GM12878 (cell line): ENCODE measurements around the gene ZNF496. TPM values are rescaled to one million over a fixed set of nuclear protein-coding genes. Genes with fewer than 3 reads are reported as not detected.

Experiments used
- ATF3 ChIP-seq: IDR thresholded peaks from 2 replicates; pipeline ENCODE4 v1.6.1; 2011; ENCODE audit warnings: low read depth, mild to moderate bottlenecking, low read length, moderate library complexity, borderline replicate concordance; ENCODE audit errors: extremely low read depth
- ATF7 ChIP-seq: fragments of 450-650 bp; IDR thresholded peaks from 2 replicates; pipeline ENCODE4 v1.6.1; 2016; ENCODE audit warnings: low read depth, mild to moderate bottlenecking
- BCL11A ChIP-seq: IDR thresholded peaks from 2 replicates; pipeline ENCODE4 v1.6.1; 2011; ENCODE audit warnings: low read depth, low read length
- BMI1 ChIP-seq: fragments of 450-650 bp; IDR thresholded peaks from 2 replicates; pipeline ENCODE4 v1.6.1; 2016; ENCODE audit warnings: mild to moderate bottlenecking, moderate library complexity, borderline replicate concordance
- CTCF ChIP-seq, 3 experiments: IDR thresholded peaks in 2 of 3; conservative IDR thresholded peaks in 1 of 3; 2 replicates each; pipeline ENCODE4 v1.5.1; 2011; ENCODE audit warnings: low read depth in 3 of 3, low read length in 3 of 3, mild to moderate bottlenecking in 3 of 3, control low read depth in 2 of 3, moderate library complexity in 2 of 3, inconsistent platforms in 1 of 3, mixed read lengths in 1 of 3; ENCODE audit not compliant: control insufficient read depth in 2 of 3, insufficient read depth in 1 of 3; ENCODE audit errors: extremely low read depth in 1 of 3
- EGR1 ChIP-seq, 2 experiments: IDR thresholded peaks; 1 replicate in 1 of 2; 2 replicates in 1 of 2; pipeline ENCODE4 v1.6.1; 2011 to 2012; ENCODE audit warnings: low read depth in 2 of 2, low read length in 2 of 2, borderline replicate concordance in 1 of 2, mild to moderate bottlenecking in 1 of 2, moderate library complexity in 1 of 2
- EP300 ChIP-seq, 2 experiments: fragments of 150-350 bp in 1 of 2; IDR thresholded peaks; 2 replicates each; pipeline ENCODE4 v1.6.1; 2011 to 2012; ENCODE audit warnings: low read depth in 2 of 2, low read length in 2 of 2, borderline replicate concordance in 1 of 2, improper control_type of control experiment in 1 of 2, inconsistent platforms in 1 of 2; ENCODE audit not compliant: control insufficient read depth in 1 of 2
- HDAC6 ChIP-seq: fragments of 200-600 bp; sonication (generic); IDR thresholded peaks from one replicate; pipeline ENCODE4 v1.8.0; 2017; ENCODE audit warnings: antibody characterized with exemption; ENCODE audit not compliant: unreplicated experiment
- HDGF ChIP-seq: fragments of 450-650 bp; IDR thresholded peaks from 2 replicates; pipeline ENCODE4 v1.6.1; 2016; ENCODE audit warnings: antibody characterized with exemption
- HSF1 ChIP-seq: fragments of 150-350 bp; IDR thresholded peaks from 2 replicates; pipeline ENCODE4 v1.6.1; 2014; ENCODE audit warnings: mild to moderate bottlenecking, low read depth, low read length
- MEF2A ChIP-seq: IDR thresholded peaks from 2 replicates; pipeline ENCODE4 v1.6.1; 2011; ENCODE audit warnings: low read depth, mild to moderate bottlenecking, low read length, moderate library complexity; ENCODE audit not compliant: insufficient read depth
- NKRF ChIP-seq: fragments of 450-650 bp; conservative IDR thresholded peaks from 2 replicates; pipeline ENCODE4 v1.6.1; 2017; ENCODE audit warnings: mild to moderate bottlenecking, moderate library complexity
- NR2C1 ChIP-seq: fragments of 450-650 bp; IDR thresholded peaks from 2 replicates; pipeline ENCODE4 v1.6.1; 2017; ENCODE audit warnings: antibody characterized with exemption, mild to moderate bottlenecking, moderate library complexity
- RAD21 ChIP-seq: IDR thresholded peaks from 2 replicates; pipeline ENCODE4 v1.6.1; 2011; ENCODE audit warnings: mild to moderate bottlenecking, low read depth, low read length, moderate library complexity; ENCODE audit not compliant: insufficient read depth
- RBBP5 ChIP-seq: fragments of 200-600 bp; sonication (generic); conservative IDR thresholded peaks from 2 replicates; pipeline ENCODE4 v1.6.1; 2016
- ZBTB11 ChIP-seq: fragments of 450-650 bp; formaldehyde crosslinking; IDR thresholded peaks from 2 replicates; pipeline ENCODE4 v1.5.0; 2022; ENCODE audit warnings: mild to moderate bottlenecking, missing genetic modification characterization
- ZBTB33 ChIP-seq: fragments of 450-650 bp; IDR thresholded peaks from 2 replicates; pipeline ENCODE4 v1.6.1; 2017; ENCODE audit warnings: mild to moderate bottlenecking
- ZZZ3 ChIP-seq: IDR thresholded peaks from 2 replicates; pipeline ENCODE4 v1.6.1; 2011; ENCODE audit warnings: low read depth; ENCODE audit not compliant: control insufficient read depth, insufficient read length
- polyA plus RNA-seq, 11 experiments: library from polyadenylated mRNA; depleted of rRNA in 4 of 11; unstranded in 6 of 11; stranded (reverse) in 5 of 11; fragments of >200 nt; fragmentation: Nextera tagmentation in 4 of 11; fragmentation: Illumina TruSeq in 1 of 11; extraction: Ambion mirVana in 4 of 11; extraction: Trizol in 1 of 11; gene quantifications; 1 replicate in 1 of 11; 2 replicates in 10 of 11; pipeline versions ENCODE4 v1.2.1 to v1.2.3, GENCODE V29; 2011 to 2016; ENCODE audit warnings: inconsistent platforms in 2 of 11, missing spikeins in 2 of 11, low read depth in 1 of 11
- total RNA-seq, 4 experiments: library from RNA; depleted of rRNA in 3 of 4; stranded (reverse); fragments of >200 nt in 3 of 4; fragmentation: Illumina TruSeq in 1 of 4; extraction: Trizol in 1 of 4; gene quantifications; 2 replicates each; pipeline versions ENCODE4 v1.2.1 to v1.2.3, GENCODE V29; 2013 to 2021

The ZNF496 gene
- total and polyA plus RNA-seq, 10 of the 15 experiments (the other 5 are each of a cell fraction or from before 2014, with no cell fraction given) = 1.6 to 26.4 (median 12.5) TPM

- TF ChIP-seq ZBTB33 = no peak
- no peak for TF ChIP-seq MEF2A
- no peak for TF ChIP-seq CTCF (IDR thresholded peaks at IDR 0.05 in 2 of 3, conservative IDR thresholded peaks at IDR 0.05 in 1 of 3; ENCODE audit: control insufficient read depth in 2 of 3, extremely low read depth in 1 of 3, insufficient read depth in 1 of 3, low read depth in 3 of 3, low read length in 3 of 3)
- TF ChIP-seq HDGF = no peak; the same call in 1 of the 2 replicates
- TF ChIP-seq NKRF = no peak
- TF ChIP-seq ATF7 = peak; percentile 73; the same call in 1 of the 2 replicates
- TF ChIP-seq EGR1 (IDR thresholded peaks at IDR 0.05; ENCODE audit: borderline replicate concordance in 1 of 2, low read depth in 2 of 2, low read length in 2 of 2) = no peak
- no peak for TF ChIP-seq ATF3
- TF ChIP-seq NR2C1 = peak; percentile 34; the same call in 1 of the 2 replicates
- no peak for TF ChIP-seq RBBP5
- no peak for TF ChIP-seq ZZZ3
- no peak; the same call in 1 of the 2 replicates for TF ChIP-seq BMI1
- TF ChIP-seq HSF1 = no peak
- peak; percentile 41 to 69; a peak in 3 of 4 replicates for TF ChIP-seq EP300 (IDR thresholded peaks at IDR 0.05; ENCODE audit: borderline replicate concordance in 1 of 2, control insufficient read depth in 1 of 2, low read depth in 2 of 2, low read length in 2 of 2)
- no peak for TF ChIP-seq RAD21
- 0 out of 2 replicates have a peak, but pooled peaks have one; percentile 13 for TF ChIP-seq BCL11A
- no peak for TF ChIP-seq HDAC6
- TF ChIP-seq ZBTB11 = no peak
Observed at GRCh38 chr1:247357781-247358211, 26.1 kb upstream of the ZNF496 start (continued).
